ENCODE results near the gene LCN15.
A peak's percentile ranks its signal among the peaks of the same experiment; 100 is the strongest.
"Not testable (repeated sequence)": the region's sequence is repeated elsewhere in the genome, so short reads cannot be mapped to it uniquely, and the experiment has no call there.

LCN15 gene

DNA sequence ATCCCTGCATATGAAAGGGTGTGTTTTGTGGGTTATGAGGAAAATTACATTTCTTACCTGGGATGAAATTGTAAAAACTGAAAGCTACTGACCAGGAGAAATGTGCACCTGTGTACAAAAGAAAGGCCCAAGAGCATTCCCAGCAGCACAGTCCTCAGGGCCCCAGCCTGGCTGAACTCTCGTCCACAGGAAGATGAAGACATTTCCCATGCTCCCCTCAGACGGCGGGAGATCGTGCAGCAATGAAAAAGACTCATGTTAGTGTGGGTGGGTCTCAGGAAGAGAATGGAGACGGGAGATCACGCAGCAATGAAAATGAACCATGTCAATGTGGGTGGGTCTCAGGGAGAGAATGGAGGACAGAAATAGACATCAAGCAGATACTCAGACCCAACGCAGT lies 12.6 kb upstream of the LCN15 start:
- TF ChIP-seq, protein P1, sequence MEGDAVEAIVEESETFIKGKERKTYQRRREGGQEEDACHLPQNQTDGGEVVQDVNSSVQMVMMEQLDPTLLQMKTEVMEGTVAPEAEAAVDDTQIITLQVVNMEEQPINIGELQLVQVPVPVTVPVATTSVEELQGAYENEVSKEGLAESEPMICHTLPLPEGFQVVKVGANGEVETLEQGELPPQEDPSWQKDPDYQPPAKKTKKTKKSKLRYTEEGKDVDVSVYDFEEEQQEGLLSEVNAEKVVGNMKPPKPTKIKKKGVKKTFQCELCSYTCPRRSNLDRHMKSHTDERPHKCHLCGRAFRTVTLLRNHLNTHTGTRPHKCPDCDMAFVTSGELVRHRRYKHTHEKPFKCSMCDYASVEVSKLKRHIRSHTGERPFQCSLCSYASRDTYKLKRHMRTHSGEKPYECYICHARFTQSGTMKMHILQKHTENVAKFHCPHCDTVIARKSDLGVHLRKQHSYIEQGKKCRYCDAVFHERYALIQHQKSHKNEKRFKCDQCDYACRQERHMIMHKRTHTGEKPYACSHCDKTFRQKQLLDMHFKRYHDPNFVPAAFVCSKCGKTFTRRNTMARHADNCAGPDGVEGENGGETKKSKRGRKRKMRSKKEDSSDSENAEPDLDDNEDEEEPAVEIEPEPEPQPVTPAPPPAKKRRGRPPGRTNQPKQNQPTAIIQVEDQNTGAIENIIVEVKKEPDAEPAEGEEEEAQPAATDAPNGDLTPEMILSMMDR (IDR thresholded peaks at IDR 0.05; ENCODE audit: low read depth, low read length), result no peak
- no peak for DNase-seq (ENCODE audit: extremely low read depth, low read depth)

DNA sequence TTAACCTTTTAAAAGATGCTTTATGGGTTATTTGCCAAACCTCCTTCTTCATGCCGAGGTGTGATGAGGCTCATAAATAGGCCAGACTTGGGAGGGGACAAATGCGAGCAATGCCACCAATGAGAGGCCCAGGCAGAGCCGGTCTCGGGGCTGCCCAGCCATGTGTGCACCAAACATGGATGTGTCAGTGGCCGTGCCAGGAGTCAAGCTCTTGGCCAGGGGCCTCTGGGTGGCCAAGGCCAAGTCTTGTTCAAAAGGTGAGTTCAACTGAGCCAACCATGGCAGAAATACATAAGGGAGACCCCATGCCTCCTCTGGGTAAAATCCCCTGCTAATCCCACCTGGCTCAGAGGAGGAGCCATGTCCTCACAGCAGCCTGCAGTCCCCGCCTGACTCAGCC lies 10.9 kb upstream of the LCN15 start:
- no peak for DNase-seq (ENCODE audit: extremely low read depth, low read depth)
- TF ChIP-seq, protein P1 (IDR thresholded peaks at IDR 0.05; ENCODE audit: low read depth, low read length), result no peak

DNA sequence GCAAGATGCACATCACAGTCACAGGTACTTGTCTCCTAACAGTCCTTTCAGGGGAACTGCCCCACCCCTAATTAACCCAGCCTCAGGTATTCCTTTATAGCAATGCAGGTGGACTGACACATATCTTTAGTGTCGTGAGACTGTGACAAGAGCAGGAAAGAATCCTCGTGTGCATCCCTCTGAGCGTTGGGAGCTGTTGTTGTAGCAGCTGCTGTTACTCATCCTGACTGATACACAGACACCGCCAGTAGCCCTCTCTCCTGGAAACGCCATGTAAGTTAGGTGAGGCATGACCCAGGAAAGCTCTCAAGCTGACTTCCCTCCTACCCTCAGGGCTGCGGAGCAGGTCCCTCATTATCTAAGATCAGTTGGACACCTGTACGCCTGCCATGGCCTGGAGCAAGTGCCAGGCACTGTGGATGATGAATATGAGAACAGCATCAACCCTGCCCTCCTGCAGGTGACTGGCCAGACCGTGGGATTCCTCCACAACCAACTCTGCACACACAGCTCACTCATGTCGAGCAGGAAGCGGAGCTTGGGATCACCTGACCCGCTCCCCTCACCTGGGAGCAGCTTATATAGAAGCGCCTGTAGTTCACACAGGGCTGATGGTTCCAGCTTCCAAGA lies 10.2 kb upstream of the LCN15 start:
- DNase-seq (ENCODE audit: extremely low read depth, low read depth), result no peak
- TF ChIP-seq, protein P1 (IDR thresholded peaks at IDR 0.05; ENCODE audit: low read depth, low read length), result no peak

DNA sequence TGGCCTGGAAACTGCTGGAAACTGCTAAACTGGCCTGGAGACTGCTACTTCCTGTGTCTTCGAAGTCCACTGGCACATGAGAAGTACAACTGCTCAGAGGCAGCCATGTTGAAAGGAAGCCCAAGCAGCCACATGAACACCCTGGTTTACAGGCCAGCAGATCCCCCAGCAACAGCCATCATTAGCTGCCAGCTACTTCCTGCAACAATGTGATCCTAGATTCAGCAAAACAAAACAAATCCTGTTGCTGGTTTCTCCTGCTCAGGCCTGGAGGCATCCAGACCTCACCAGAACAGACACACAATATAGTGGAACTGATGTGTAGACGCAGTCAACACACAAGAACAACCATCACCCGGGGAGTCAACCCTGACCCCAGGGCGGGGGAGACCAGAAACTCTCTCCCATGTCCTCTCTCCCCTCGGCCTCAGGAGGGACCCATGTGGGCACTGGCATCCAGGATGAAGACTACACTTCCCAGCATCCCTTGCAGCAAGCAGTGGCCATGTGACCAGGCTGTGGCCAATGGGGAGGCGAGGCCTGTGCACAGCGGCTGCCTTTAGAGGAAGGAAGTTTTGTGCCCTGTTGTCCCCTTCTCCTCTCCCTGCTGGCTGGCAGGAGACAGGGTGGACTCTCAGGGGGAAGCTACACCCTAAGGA lies 9.2 kb upstream of the LCN15 start:
- TF ChIP-seq, protein P1 (IDR thresholded peaks at IDR 0.05; ENCODE audit: low read depth, low read length), result no peak

DNA sequence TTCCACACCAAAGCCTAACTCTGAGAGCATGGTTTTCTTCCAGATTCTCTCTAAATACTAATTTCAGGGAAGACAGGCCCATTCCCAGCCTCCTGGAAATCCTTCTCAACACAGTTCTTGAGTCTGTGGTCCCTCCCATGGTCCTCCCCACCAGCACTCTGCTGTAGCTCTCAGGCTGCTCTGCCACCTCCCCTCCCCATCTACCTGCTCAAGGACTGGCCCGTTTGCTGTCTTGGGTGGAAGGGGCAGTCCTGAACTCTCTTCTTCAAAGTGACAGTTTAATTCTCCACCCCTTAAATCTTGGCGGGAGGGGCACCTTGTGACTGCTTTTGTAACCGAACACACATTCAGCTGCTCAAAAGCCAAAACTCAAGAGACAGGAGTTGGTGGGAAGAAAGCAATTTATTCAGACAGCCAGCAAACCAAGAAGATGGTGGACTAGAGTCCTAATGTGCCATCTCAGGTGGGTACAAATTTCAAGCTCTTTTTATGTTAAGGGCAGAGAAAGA lies 7.6 kb upstream of the LCN15 start:
- TF ChIP-seq, protein P1 (IDR thresholded peaks at IDR 0.05; ENCODE audit: low read depth, low read length), result no peak
- no peak for DNase-seq (ENCODE audit: extremely low read depth, low read depth)

More for the DNA sequence above, 9.2 kb upstream of the LCN15 start:
- no peak for DNase-seq (ENCODE audit: extremely low read depth, low read depth)

DNA sequence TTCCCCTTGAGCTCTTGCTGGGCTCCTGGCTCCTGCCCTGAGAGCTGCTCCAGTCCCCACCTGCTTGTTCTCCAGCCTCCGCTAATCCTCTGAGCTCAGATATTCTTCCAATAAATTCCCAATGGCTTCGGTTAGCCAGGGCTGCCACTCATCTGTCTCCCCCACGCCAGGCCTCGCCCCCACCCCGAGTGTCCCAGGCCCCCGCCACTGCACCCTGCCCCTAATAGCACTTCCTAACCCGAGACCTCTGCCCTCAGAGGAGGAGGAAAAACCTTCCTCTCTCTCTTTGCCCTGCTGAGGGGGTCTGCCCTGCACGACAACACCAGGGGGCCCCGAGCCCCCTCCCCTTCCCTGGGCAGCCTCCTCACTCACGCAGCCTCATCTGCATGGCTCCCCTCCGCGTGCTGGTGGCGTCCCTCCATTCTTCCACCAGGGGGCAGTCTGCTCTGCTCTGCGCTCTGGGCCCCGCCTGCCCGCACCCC lies 5.4 kb upstream of the LCN15 start:
- no peak for DNase-seq (ENCODE audit: extremely low read depth, low read depth)
- TF ChIP-seq, protein P1 (IDR thresholded peaks at IDR 0.05; ENCODE audit: low read depth, low read length), result peak; percentile 51

DNA sequence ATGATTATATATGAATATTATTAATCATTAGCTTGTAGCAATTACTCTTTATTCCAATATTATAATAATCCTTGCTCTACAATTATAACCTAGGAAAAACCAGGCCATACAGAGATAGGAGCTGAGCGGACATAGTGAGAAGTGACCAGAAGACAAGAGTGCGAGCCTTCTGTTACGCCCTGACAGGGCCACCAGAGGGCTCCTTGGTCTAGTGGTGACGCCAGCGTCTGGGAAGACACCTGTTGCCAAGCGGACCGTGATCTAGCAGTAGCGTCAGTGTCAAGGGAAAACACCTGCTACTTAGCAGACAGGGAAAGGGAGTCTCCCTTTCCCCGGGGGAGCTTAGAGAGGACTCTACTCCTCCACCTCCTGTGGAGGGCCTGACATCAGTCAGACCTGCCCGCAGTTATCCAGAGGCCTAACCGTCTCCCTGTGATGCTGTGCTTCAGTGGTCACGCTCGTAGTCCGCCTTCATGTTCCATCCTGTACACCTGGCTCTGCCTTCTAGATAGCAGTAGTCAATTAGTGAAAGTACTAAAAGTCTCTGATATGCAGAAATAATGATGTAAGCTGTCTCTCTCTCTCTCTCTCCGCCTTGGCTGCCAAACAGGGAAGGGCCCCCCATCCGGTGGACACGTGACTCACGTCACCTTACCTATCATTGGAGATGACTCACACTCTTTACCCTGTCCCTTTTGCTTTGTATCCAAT lies 2.2 kb upstream of the LCN15 start:
- TF ChIP-seq, protein P1 (IDR thresholded peaks at IDR 0.05; ENCODE audit: low read depth, low read length), result peak; percentile 16
- DNase-seq (ENCODE audit: extremely low read depth, low read depth), result not testable (repeated sequence)

DNA sequence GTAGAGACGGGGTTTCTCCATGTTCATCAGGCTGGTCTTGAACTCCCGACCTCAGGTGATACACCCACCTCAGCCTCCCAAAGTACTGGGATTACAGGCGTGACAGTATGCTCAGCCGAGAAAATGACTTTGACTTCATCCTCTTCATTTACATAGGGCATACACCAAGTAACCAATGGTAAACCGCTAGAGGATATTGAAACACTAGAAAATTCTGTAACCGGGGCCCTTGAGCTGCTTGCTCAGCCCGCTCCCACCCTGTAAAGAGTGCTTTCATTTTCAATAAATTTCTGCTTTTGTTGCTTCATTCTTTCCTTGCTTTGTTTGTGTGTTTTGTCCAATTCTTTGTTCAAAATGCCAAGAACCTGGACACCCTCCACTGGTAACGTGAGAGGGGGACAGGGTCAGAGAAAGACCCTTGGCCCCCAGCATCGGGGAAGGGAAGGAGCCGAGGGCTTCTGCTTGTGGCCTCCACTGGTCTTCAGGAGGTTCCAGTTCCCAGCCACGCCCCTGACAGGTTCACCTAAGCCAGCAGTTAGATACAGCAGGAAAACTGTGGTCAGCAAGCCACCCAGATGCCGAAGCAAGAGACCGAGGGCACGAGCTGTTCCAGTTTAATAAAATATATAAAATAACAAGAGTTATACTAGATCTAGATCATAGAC lies 1.6 kb upstream of the LCN15 start:
- DNase-seq (ENCODE audit: extremely low read depth, low read depth), result not testable (repeated sequence)
